HepG2 (cell line): ENCODE measurements around the gene KIAA0232. TPM values are rescaled to one million over a fixed set of nuclear protein-coding genes. Genes with fewer than 3 reads are reported as not detected.

ENCODE experiments used
- ATAC-seq: fragments of 200-7000 bp; cut with Tn5 transposase; 3 replicates; pipeline ENCODE4 v1.9.1; 2020; ENCODE audit warnings: mild to moderate bottlenecking, moderate library complexity
- BruUV-seq: library from RNA; stranded (reverse); fragments of 400-500 nt; replicated peaks from 2 replicates; lab custom pipeline; 2021; lab: Mats Ljungman, UMichigan
- CTCF ChIA-PET: fragments of 300-600 bp; formaldehyde crosslinking; extraction: SDS; loops from one replicate; lab custom pipeline; 2021; ENCODE audit warnings: low total read pairs, inconsistent platforms, low intra/inter-chr PET ratio; lab: Yijun Ruan, JAX
- POLR2A ChIA-PET: fragments of 350-600 bp; sonication (Branson Sonifier 250); formaldehyde crosslinking; loops from one replicate; lab custom pipeline; 2020; ENCODE audit warnings: antibody characterized with exemption, inconsistent platforms; lab: Yijun Ruan, JAX
- DNase-seq: peaks from one replicate; pipeline ENCODE4 v3.0.0-alpha.2; 2015; ENCODE audit warnings: low spot score
- FAIRE-seq: peaks from 3 replicates; lab custom pipeline; 2011; peaks lifted over from hg19 to GRCh38; lab: Jason Lieb, UNC
- H2AFZ ChIP-seq: one replicate; pipeline ENCODE4 v1.6.1; 2011; ENCODE audit warnings: low read length, inconsistent platforms
- H3K27ac ChIP-seq: fragments of 300-600 bp; 3 replicates; pipeline ENCODE4 v1.8.0; 2011; ENCODE audit warnings: mixed run types, mild to moderate bottlenecking, mixed read lengths, low read length, inconsistent platforms; ENCODE audit not compliant: insufficient read depth; ENCODE audit errors: extremely low read length
- H3K27me3 ChIP-seq, 2 experiments: fragments of 200-600 bp in 1 of 2; 2 replicates in 1 of 2; 3 replicates in 1 of 2; pipeline versions ENCODE4 v1.6.0 to v1.8.0; 2011; ENCODE audit warnings: low read length in 2 of 2, mild to moderate bottlenecking in 2 of 2, moderate library complexity in 2 of 2, inconsistent platforms in 1 of 2; ENCODE audit not compliant: insufficient read depth in 2 of 2, control insufficient read depth in 1 of 2
- H3K36me3 ChIP-seq, 2 experiments: fragments of 200-600 bp in 1 of 2; replicated peaks in 1 of 2; 2 replicates in 1 of 2; 3 replicates in 1 of 2; pipeline versions ENCODE4 v1.5.1 to v1.8.0; 2011; ENCODE audit warnings: low read length in 2 of 2, inconsistent platforms in 1 of 2; ENCODE audit not compliant: insufficient read depth in 2 of 2, control insufficient read depth in 1 of 2
- H3K4me1 ChIP-seq: 2 replicates; pipeline ENCODE4 v1.5.1; 2012; ENCODE audit warnings: low read length, inconsistent platforms; ENCODE audit not compliant: insufficient read depth
- H3K4me2 ChIP-seq: 2 replicates; pipeline ENCODE4 v1.6.0; 2011; ENCODE audit warnings: low read depth, low read length, inconsistent platforms
- H3K4me3 ChIP-seq, 3 experiments: fragments of 200-600 bp in 1 of 3; sonication (generic), shearing (Covaris generic) in 1 of 3; replicated peaks in 1 of 3; 2 replicates each; pipeline ENCODE4 v1.5.1; 2011 to 2016; ENCODE audit warnings: low read length in 3 of 3, inconsistent platforms in 2 of 3, low read depth in 2 of 3, mild to moderate bottlenecking in 2 of 3, control low read depth in 1 of 3, mixed read lengths in 1 of 3; ENCODE audit not compliant: insufficient read depth in 1 of 3
- H3K79me2 ChIP-seq: one replicate; pipeline ENCODE4 v1.6.1; 2011; ENCODE audit warnings: low read length, inconsistent platforms; ENCODE audit not compliant: insufficient read depth
- H3K9ac ChIP-seq: 2 replicates; pipeline ENCODE4 v1.6.0; 2011; ENCODE audit warnings: mild to moderate bottlenecking, low read depth, low read length, inconsistent platforms; ENCODE audit not compliant: insufficient read depth
- H3K9me3 ChIP-seq: 2 replicates; pipeline ENCODE4 v1.5.1; 2012; ENCODE audit warnings: mild to moderate bottlenecking, low read length
- H4K20me1 ChIP-seq: 2 replicates; pipeline ENCODE4 v1.6.0; 2011; ENCODE audit warnings: inconsistent platforms, mild to moderate bottlenecking, low read length, moderate library complexity; ENCODE audit not compliant: insufficient read depth
- ATF7 ChIP-seq, 2 experiments: fragments of 450-650 bp in 1 of 2; sonication (generic) in 1 of 2; formaldehyde crosslinking in 1 of 2; IDR thresholded peaks; 2 replicates each; pipeline versions ENCODE4 v1.4.0 to v1.6.1; 2016 to 2020; ENCODE audit warnings: antibody characterized with exemption in 1 of 2, mild to moderate bottlenecking in 1 of 2, missing genetic modification reagents in 1 of 2
- CREM ChIP-seq, 2 experiments: sonication (generic) in 1 of 2; formaldehyde crosslinking in 1 of 2; IDR thresholded peaks; 2 replicates each; pipeline versions ENCODE4 v1.4.0 to v1.6.1; 2016 to 2020; ENCODE audit warnings: antibody characterized with exemption in 1 of 2, mild to moderate bottlenecking in 1 of 2, missing genetic modification reagents in 1 of 2
- MAZ ChIP-seq, 2 experiments: sonication (generic) in 1 of 2; formaldehyde crosslinking in 1 of 2; IDR thresholded peaks; 2 replicates each; pipeline versions ENCODE4 v1.5.0 to v1.6.1; 2012 to 2020; ENCODE audit warnings: low read depth in 2 of 2, mild to moderate bottlenecking in 2 of 2, borderline replicate concordance in 1 of 2, improper control_type of control experiment in 1 of 2, low read length in 1 of 2, missing genetic modification reagents in 1 of 2, moderate library complexity in 1 of 2
- NCOR1 ChIP-seq: fragments of 200-600 bp; sonication (generic); IDR thresholded peaks from 2 replicates; pipeline ENCODE4 v1.7.0; 2017; ENCODE audit warnings: antibody characterized with exemption, low read length, borderline replicate concordance
- SPEN ChIP-seq: sonication (generic); formaldehyde crosslinking; IDR thresholded peaks from 2 replicates; pipeline ENCODE4 v1.5.1; 2020; ENCODE audit warnings: low read depth, mild to moderate bottlenecking, missing genetic modification reagents
- ZBTB7A ChIP-seq: sonication (generic); formaldehyde crosslinking; IDR thresholded peaks from 2 replicates; pipeline ENCODE4 v1.8.0; 2022; ENCODE audit warnings: mild to moderate bottlenecking, missing genetic modification reagents
- ZNF124 ChIP-seq: sonication (generic); formaldehyde crosslinking; IDR thresholded peaks from 2 replicates; pipeline ENCODE4 v1.4.0; 2020; ENCODE audit warnings: missing genetic modification reagents
- ZNF136 ChIP-seq: sonication (generic); formaldehyde crosslinking; IDR thresholded peaks from 2 replicates; pipeline ENCODE4 v1.8.1; 2022; ENCODE audit warnings: low read depth, mild to moderate bottlenecking, moderate library complexity, missing genetic modification reagents
- ZNF580 ChIP-seq: IDR thresholded peaks from 2 replicates; pipeline ENCODE4 v1.6.1; 2016; ENCODE audit warnings: low read depth, borderline replicate concordance
- ZNF781 ChIP-seq: sonication (generic); formaldehyde crosslinking; IDR thresholded peaks from 2 replicates; pipeline ENCODE4 v1.5.1; 2020; ENCODE audit warnings: borderline replicate concordance, mild to moderate bottlenecking, missing genetic modification reagents; ENCODE audit errors: not compliant biosample characterization
- ZNF83 ChIP-seq: sonication (generic); formaldehyde crosslinking; IDR thresholded peaks from 2 replicates; pipeline ENCODE4 v1.4.0; 2020; ENCODE audit warnings: missing genetic modification reagents, mild to moderate bottlenecking, borderline replicate concordance
- ZNF839 ChIP-seq: sonication (generic); formaldehyde crosslinking; IDR thresholded peaks from 2 replicates; pipeline ENCODE4 v1.4.0; 2020; ENCODE audit warnings: missing genetic modification reagents, mild to moderate bottlenecking, borderline replicate concordance
- WGBS: methylation state at CpG from one replicate; pipeline ENCODE4 v1.1.6; 2017; ENCODE audit warnings: low lambda C conversion rate; 5-methylcytosine and 5-hydroxymethylcytosine counted together
- in situ Hi-C: cut with HindIII; loops from 2 replicates; pipeline ENCODE4 v1.10.0; 2017; ENCODE audit warnings: low pct_unique_long_range_greater_than_20kb; ENCODE audit not compliant: extremely low pct_ligation_motif_present
- intact Hi-C: fragments of 100-400 bp; cut with micrococcal nuclease; formaldehyde crosslinking; loops from one replicate; pipeline ENCODE4 v1.10.0; 2022; ENCODE audit not compliant: unreplicated experiment
- polyA plus RNA-seq, 8 experiments: library from polyadenylated mRNA; depleted of rRNA in 3 of 8; stranded (reverse) in 7 of 8; unstranded in 1 of 8; fragments of >200 nt; fragmentation: Illumina TruSeq in 4 of 8; extraction: Trizol in 4 of 8; gene quantifications; 2 replicates each; pipeline versions ENCODE4 v1.2.1 to v1.2.3, GENCODE V29; 2011 to 2016; ENCODE audit warnings: low read depth in 4 of 8, missing spikeins in 1 of 8, mixed read lengths in 1 of 8; ENCODE audit not compliant: insufficient read depth in 1 of 8
- total RNA-seq, 5 experiments: library from RNA; depleted of rRNA; stranded (reverse); fragments of >200 nt; fragmentation: Illumina TruSeq; extraction: Trizol; gene quantifications; 2 replicates each; pipeline ENCODE4 v1.2.3, GENCODE V29; 2016; ENCODE audit warnings: low read depth in 1 of 5
- TF ChIP-seq, protein P1 (sequence below): sonication (generic); formaldehyde crosslinking; conservative IDR thresholded peaks from 2 replicates; pipeline ENCODE4 v1.4.0; 2020; ENCODE audit warnings: missing genetic modification reagents
- TF ChIP-seq, protein P2 (sequence below): sonication (generic); formaldehyde crosslinking; IDR thresholded peaks from 2 replicates; pipeline ENCODE4 v1.5.0; 2020; ENCODE audit warnings: missing genetic modification reagents

The KIAA0232 gene
- total and polyA plus RNA-seq, 2 of the 13 experiments (the other 11 are each of a cell fraction or from before 2014, with no cell fraction given): 7.8 to 17.1 TPM

DNA sequence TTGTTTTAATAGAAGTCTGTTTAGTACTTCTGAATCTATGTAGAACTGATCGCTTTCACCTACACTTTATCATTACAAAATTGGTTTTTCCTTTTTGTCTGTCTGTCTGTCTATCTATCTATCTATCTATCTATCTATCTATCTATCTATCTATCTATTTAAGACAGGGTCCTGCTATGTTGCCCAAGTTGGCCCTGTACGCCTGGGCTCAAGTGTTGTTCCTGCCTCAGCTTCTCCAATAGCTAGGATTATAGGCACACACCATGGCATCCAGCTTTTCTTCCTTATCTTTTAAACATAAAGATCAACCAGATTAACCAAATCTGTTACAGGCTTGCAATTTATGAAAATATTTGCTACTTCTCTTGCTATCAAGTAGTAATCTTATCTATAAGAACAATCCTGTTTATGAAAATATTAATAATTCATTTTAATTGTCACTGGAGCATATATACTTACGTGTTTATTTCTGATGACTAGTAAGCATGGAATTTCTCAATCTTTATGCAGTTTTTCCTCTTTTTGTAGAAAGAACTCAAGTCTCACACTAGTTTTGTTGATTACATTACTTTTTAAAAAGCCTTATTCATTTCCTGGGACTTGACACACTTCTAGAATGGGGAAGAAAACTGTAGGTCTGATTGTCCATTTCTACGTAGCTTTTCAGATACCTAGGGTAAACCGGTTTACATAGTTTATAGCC lies 24.5 kb downstream of the KIAA0232 start:
- WGBS: 94% methylated on average over 5 of the region's 5 CpGs
- Histone ChIP-seq H3K27me3 (no peaks in the 10 kb centered on the region), H3K79me2 (peaks cover 89% of the 10 kb centered on the region), H2AFZ (no peak overlapping the region), H3K4me3 (no peak overlapping the region), H3K9ac (no peak overlapping the region), H3K4me1 (peaks cover 27% of the 10 kb centered on the region; the same call in 1 of the 2 replicates), H3K4me2 (no peak overlapping the region), H3K9me3 (no peaks in the 10 kb centered on the region), H4K20me1 (peaks cover 25% of the 10 kb centered on the region), H3K27ac (no peak overlapping the region), H3K36me3 (peaks cover 4% of the 10 kb centered on the region in 2 experiments; a peak in 2 of 5 replicates)
- TF ChIP-seq ZNF580 (CRISPR knock-in tag) (no peak), NCOR1 (no peak), ZNF781 (CRISPR knock-in tag) (no peak), ATF7 (IDR thresholded peaks at IDR 0.05) (no peak), ATF7 (CRISPR knock-in tag; IDR thresholded peaks at IDR 0.05) (no peak)
- ChIA-PET POLR2A (interaction anchor here (1.0 kb wide), 1 partner anchor 39 kb away, joined by 3 read pairs; no protein-coding TSS in a partner anchor), CTCF (no interaction called here)
- intact Hi-C loops: no loop called here
- DNase-seq: no peak
- no peak for FAIRE-seq
- in situ Hi-C loops: no loop called here
- ATAC-seq: no peak
- BruUV-seq: no TSS peak

GRCh38 chr4:6808259-6808658 lies 25.7 kb downstream of the KIAA0232 start:
- no peaks in the 10 kb centered on the region for H3K9me3 ChIP-seq
- BruUV-seq: no TSS peak
- ChIA-PET POLR2A (no interaction called here), CTCF (no interaction called here)
- H3K79me2 ChIP-seq: peaks cover 88% of the 10 kb centered on the region
- no peak overlapping the region for H3K4me3 ChIP-seq
- intact Hi-C loops: no loop called here
- no peak for ATAC-seq
- H3K9ac ChIP-seq: no peak overlapping the region
- WGBS: 88% methylated on average over 2 of the region's 2 CpGs
- H3K27me3 ChIP-seq: no peaks in the 10 kb centered on the region
- no peak overlapping the region for H3K4me2 ChIP-seq
- in situ Hi-C loops: no loop called here
- peaks cover 0 to 4% of the 10 kb centered on the region in 2 experiments; a peak in 1 of 5 replicates for H3K36me3 ChIP-seq
- no peak overlapping the region for H3K27ac ChIP-seq
- peaks cover 28% of the 10 kb centered on the region; the same call in 1 of the 2 replicates for H3K4me1 ChIP-seq
- no peak for FAIRE-seq
- peaks cover 20% of the 10 kb centered on the region for H4K20me1 ChIP-seq
- DNase-seq: no peak
- no peak overlapping the region for H2AFZ ChIP-seq
- TF ChIP-seq, protein P1, sequence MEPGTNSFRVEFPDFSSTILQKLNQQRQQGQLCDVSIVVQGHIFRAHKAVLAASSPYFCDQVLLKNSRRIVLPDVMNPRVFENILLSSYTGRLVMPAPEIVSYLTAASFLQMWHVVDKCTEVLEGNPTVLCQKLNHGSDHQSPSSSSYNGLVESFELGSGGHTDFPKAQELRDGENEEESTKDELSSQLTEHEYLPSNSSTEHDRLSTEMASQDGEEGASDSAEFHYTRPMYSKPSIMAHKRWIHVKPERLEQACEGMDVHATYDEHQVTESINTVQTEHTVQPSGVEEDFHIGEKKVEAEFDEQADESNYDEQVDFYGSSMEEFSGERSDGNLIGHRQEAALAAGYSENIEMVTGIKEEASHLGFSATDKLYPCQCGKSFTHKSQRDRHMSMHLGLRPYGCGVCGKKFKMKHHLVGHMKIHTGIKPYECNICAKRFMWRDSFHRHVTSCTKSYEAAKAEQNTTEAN (CRISPR knock-in tag): no peak
- TF ChIP-seq ZNF124 (CRISPR knock-in tag) (no peak), ZNF136 (no peak), MAZ (IDR thresholded peaks at IDR 0.05; ENCODE audit: borderline replicate concordance, low read depth, low read length) (no peak), MAZ (CRISPR knock-in tag; IDR thresholded peaks at IDR 0.05; ENCODE audit: low read depth) (no peak), ZBTB7A (no peak), ZNF83 (no peak), ZNF839 (CRISPR knock-in tag) (no peak), CREM (IDR thresholded peaks at IDR 0.05) (no peak), CREM (CRISPR knock-in tag; IDR thresholded peaks at IDR 0.05) (no peak), SPEN (no peak)
- TF ChIP-seq, protein P2, sequence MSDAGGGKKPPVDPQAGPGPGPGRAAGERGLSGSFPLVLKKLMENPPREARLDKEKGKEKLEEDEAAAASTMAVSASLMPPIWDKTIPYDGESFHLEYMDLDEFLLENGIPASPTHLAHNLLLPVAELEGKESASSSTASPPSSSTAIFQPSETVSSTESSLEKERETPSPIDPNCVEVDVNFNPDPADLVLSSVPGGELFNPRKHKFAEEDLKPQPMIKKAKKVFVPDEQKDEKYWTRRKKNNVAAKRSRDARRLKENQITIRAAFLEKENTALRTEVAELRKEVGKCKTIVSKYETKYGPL (CRISPR knock-in tag): no peak
